Epithelial cell of proximal tubule (primary cell): ENCODE data around the gene TMEM212. TPM values are rescaled to one million over a fixed set of nuclear protein-coding genes. Genes with fewer than 3 reads are reported as not detected.

Experiments used
- DNase-seq: peaks from one replicate; pipeline ENCODE4 v3.0.0-alpha.2; 2011; ENCODE audit warnings: low read depth
- H3K4me3 ChIP-seq: 2 replicates; pipeline ENCODE4 v1.5.1; 2011; ENCODE audit warnings: low read depth, mild to moderate bottlenecking, low read length
- total RNA-seq: library from RNA; depleted of rRNA; stranded (reverse); fragments of >200 nt; gene quantifications from 2 replicates; pipeline ENCODE4 v1.2.3, GENCODE V29; 2015
- TF ChIP-seq, protein P1 (sequence below): conservative IDR thresholded peaks from 2 replicates; pipeline ENCODE4 v1.5.1; 2012; ENCODE audit warnings: low read depth, mild to moderate bottlenecking, low read length

Gene TMEM212
- total RNA-seq, 1 donor from 2014 or later = not detected

- no peak overlapping the region for H3K4me3 ChIP-seq
- TF ChIP-seq, protein P1, sequence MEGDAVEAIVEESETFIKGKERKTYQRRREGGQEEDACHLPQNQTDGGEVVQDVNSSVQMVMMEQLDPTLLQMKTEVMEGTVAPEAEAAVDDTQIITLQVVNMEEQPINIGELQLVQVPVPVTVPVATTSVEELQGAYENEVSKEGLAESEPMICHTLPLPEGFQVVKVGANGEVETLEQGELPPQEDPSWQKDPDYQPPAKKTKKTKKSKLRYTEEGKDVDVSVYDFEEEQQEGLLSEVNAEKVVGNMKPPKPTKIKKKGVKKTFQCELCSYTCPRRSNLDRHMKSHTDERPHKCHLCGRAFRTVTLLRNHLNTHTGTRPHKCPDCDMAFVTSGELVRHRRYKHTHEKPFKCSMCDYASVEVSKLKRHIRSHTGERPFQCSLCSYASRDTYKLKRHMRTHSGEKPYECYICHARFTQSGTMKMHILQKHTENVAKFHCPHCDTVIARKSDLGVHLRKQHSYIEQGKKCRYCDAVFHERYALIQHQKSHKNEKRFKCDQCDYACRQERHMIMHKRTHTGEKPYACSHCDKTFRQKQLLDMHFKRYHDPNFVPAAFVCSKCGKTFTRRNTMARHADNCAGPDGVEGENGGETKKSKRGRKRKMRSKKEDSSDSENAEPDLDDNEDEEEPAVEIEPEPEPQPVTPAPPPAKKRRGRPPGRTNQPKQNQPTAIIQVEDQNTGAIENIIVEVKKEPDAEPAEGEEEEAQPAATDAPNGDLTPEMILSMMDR = no peak
- no peak for DNase-seq
These were observed 3.9 kb upstream of the TMEM212 start for GRCh38 chr3:171839270-171839669.

DNA sequence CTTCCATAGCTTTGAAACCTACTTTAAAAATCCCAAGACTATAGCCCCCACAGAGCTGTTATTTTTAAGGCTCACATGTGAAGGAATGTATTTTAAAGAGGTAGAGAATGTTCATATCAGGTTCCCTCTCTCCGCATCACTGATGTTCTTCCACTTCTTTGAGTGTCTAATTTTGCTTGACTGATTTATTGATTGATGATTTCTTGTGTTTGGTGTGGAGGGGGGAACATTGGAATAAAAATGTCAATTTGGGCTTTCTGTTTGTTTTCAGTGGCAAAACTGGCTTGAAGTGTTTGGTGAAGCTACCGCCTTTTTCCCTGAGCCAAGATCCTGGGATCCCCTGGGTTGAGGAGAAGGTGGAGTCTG, 2.7 kb upstream of the TMEM212 start:
- TF ChIP-seq, protein P1 = no peak
- DNase-seq = no peak
- H3K4me3 ChIP-seq = no peak overlapping the region

DNA sequence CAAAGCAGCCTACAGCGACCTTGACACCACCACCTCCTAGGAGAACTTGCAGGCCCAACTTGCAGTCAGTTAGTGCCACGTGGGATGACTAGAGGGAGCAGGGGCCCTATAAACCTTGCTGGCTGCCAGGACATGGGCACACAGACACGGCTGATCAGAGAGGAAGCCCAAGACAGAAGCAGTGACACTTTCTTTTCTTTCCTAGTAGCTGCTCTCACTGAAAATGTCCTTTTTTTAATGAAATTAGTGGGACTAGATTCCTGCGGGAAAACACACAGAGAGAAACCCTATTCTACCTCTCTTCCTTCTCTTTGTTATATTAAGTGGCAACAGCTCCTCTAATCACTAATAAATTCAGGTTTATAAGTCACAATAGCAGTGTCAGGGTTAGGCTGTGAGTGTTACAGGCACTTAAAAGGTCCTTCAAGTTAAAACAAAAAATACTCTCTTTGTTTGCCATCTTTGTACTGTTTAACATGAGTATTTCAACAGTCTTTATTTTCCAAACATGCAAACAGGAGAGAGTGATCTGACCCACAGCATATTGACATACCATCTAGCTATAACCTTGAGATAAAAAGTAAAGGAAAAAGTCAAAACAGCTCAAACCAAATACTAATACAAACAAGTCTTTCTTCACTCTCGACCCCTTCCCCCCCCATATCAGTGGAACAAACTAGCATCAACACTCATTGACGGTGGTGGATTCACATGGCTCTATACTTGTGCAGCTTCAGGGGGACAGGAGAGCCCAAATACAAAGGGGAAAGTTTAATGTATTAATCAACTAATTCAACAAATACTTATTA, 2.1 kb upstream of the TMEM212 start:
- H3K4me3 ChIP-seq = no peak overlapping the region
- TF ChIP-seq, protein P1 = no peak
- no peak for DNase-seq

DNA sequence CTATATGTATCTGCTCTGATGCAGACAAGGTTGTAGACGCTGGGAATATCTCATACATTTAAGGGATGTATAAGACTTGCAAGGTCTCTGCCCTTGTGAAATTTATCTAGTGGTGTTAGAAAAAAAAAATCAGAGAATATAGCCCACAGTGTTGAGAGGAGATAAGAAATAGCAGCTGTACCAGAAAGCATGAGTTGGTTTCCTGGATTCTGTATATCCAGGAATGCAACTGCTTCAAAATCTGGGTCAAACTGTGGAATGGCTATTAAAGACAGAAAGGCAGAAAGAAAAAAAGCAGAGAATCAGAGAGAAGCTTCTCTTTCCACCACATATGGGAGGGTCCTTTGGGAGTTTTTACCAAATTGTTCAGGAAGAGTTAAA, 1.5 kb upstream of the TMEM212 start:
- no peak for DNase-seq
- no peak overlapping the region for H3K4me3 ChIP-seq
- TF ChIP-seq, protein P1 = no peak

GRCh38 chr3:171844873-171845272, 1.7 kb downstream of the TMEM212 start:
- TF ChIP-seq, protein P1 = no peak
- no peak overlapping the region for H3K4me3 ChIP-seq
- no peak for DNase-seq

GRCh38 chr3:171845481-171846284, 2.5 kb downstream of the TMEM212 start:
- no peak overlapping the region for H3K4me3 ChIP-seq
- DNase-seq = no peak
- TF ChIP-seq, protein P1 = no peak

DNA sequence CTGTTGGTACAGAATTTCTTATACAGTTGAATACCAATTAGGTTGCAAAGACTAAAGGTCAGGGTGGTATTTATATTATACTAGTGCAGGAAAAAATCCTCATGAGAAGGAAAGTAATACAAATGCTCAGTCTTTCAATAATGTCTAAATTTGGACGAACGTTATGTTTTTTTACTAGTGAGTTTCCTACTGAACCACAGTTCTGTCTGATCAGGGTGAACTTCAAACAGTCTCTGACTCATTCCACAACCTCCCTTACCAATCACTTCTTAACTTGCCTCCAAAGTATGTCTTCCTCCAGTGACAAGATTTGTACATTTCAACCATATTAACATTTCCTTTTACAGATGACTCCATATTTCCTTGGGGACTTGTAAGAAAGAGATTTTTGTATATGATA, 3.4 kb downstream of the TMEM212 start:
- TF ChIP-seq, protein P1 = no peak
- no peak for DNase-seq
- H3K4me3 ChIP-seq = no peak overlapping the region
